Natural killer cell (primary cell): Measurements from ENCODE around the gene ANAPC16. TPM values are rescaled to one million over a fixed set of nuclear protein-coding genes. Genes with fewer than 3 reads are reported as not detected.
"Not testable (repeated sequence)": the region's sequence is repeated elsewhere in the genome, so short reads cannot be mapped to it uniquely, and the experiment has no call there.

Experiments
- ATAC-seq, 3 donors: fragments of 150-1000 bp in 2 of 3; fragments of 200-7000 bp in 1 of 3; cut with Tn5 transposase; 1 replicate in 1 of 3; 2 replicates in 2 of 3; pipeline ENCODE4 v1.10.0; 2021; ENCODE audit warnings: mild to moderate bottlenecking in 2 of 3, moderate library complexity in 2 of 3
- DNase-seq, 2 donors: peaks; one replicate each; pipeline versions ENCODE4 v3.0.0 to v3.0.0-alpha.2; 2013 to 2021; ENCODE audit warnings: mixed read lengths in 1 of 2
- H3K27ac ChIP-seq: one replicate; pipeline ENCODE4 v1.5.1; 2013; ENCODE audit warnings: mild to moderate bottlenecking, low read length
- H3K27me3 ChIP-seq: one replicate; pipeline ENCODE4 v1.6.1; 2013; ENCODE audit warnings: low read length; ENCODE audit not compliant: control insufficient read depth, insufficient read depth
- H3K36me3 ChIP-seq: one replicate; pipeline ENCODE4 v1.6.1; 2013; ENCODE audit warnings: low read length; ENCODE audit not compliant: control insufficient read depth, insufficient read depth
- H3K4me1 ChIP-seq: one replicate; pipeline ENCODE4 v1.6.1; 2013; ENCODE audit warnings: low read length; ENCODE audit not compliant: control insufficient read depth, insufficient read depth
- H3K4me3 ChIP-seq: one replicate; pipeline ENCODE4 v1.5.1; 2013; ENCODE audit warnings: low read length
- H3K9me3 ChIP-seq: one replicate; pipeline ENCODE4 v1.6.1; 2013; ENCODE audit warnings: low read length; ENCODE audit not compliant: control insufficient read depth, insufficient read depth
- H3K27ac Mint-ChIP-seq, 2 donors: one replicate each; pipeline ENCODE4 v1.8.0; 2022; ENCODE audit warnings: mild to moderate bottlenecking in 2 of 2, mixed read lengths in 2 of 2, moderate library complexity in 1 of 2
- H3K27me3 Mint-ChIP-seq, 2 donors: one replicate each; pipeline ENCODE4 v1.8.0; 2022; ENCODE audit warnings: low read depth in 2 of 2, mixed read lengths in 2 of 2
- H3K36me3 Mint-ChIP-seq: one replicate; pipeline ENCODE4 v1.8.0; 2022; ENCODE audit warnings: mixed read lengths
- H3K4me1 Mint-ChIP-seq, 2 donors: one replicate each; pipeline ENCODE4 v1.8.0; 2022; ENCODE audit warnings: mixed read lengths in 2 of 2
- H3K4me3 Mint-ChIP-seq: one replicate; pipeline ENCODE4 v1.8.0; 2022; ENCODE audit warnings: mild to moderate bottlenecking, moderate library complexity, mixed read lengths
- H3K9me3 Mint-ChIP-seq, 2 donors: one replicate each; pipeline ENCODE4 v1.8.0; 2022; ENCODE audit warnings: mixed read lengths in 2 of 2
- CTCF ChIP-seq: fragments of 200-600 bp; IDR thresholded peaks from one replicate; pipeline ENCODE4 v1.8.0; 2022; ENCODE audit warnings: antibody characterized with exemption
- WGBS: methylation state at CpG from one replicate; pipeline ENCODE4 v1.1.7; 2013; ENCODE audit warnings: missing lambda C conversion rate; ENCODE audit not compliant: insufficient coverage; 5-methylcytosine and 5-hydroxymethylcytosine counted together
- intact Hi-C: fragments of 100-400 bp; cut with micrococcal nuclease; formaldehyde crosslinking; loops from one replicate; pipeline ENCODE4 v1.14.2; 2022
- total RNA-seq, 4 donors: library from RNA; stranded (reverse); fragments of 120-200 nt in 1 of 4; gene quantifications; one replicate each; pipeline versions ENCODE4 v1.2.3 to v1.2.4, GENCODE V29; 2013 to 2022

Gene ANAPC16
- total RNA-seq, 3 donors from 2014 or later (not counting 1 experiment from before 2014, with no cell fraction given), result 70.9 to 77.0 (median 71.0) TPM

GRCh38 chr10:72248468-72249151, 32.8 kb downstream of the ANAPC16 start:
- H3K27ac ChIP-seq, result peak overlapping the region; percentile 88
- H3K9me3 Mint-ChIP-seq, result no peaks in the 10 kb centered on the region
- H3K27me3 Mint-ChIP-seq, result no peaks in the 10 kb centered on the region
- no peaks in the 10 kb centered on the region for H3K36me3 Mint-ChIP-seq
- peak overlapping the region; percentile 88 to 89 for H3K27ac Mint-ChIP-seq
- intact Hi-C loops, result loop anchor here (1.0 to 2.0 kb wide), 4 partner anchors 12 to 87 kb away; partner anchors contain the start of gene DDIT4
- H3K4me3 ChIP-seq, result peak overlapping the region; percentile 26
- WGBS, result 0% methylated on average over 10 of the region's 10 CpGs
- no peak for TF ChIP-seq CTCF
- H3K36me3 ChIP-seq, result no peaks in the 10 kb centered on the region
- H3K4me1 Mint-ChIP-seq, result peaks cover 69 to 87% of the 10 kb centered on the region in 2 donors
- peaks cover 97% of the 10 kb centered on the region for H3K4me1 ChIP-seq
- no peaks in the 10 kb centered on the region for H3K27me3 ChIP-seq
- ATAC-seq (peak; percentile 90 to 95 (median 94)), DNase-seq (peak; percentile 58 to 88)
- H3K4me3 Mint-ChIP-seq, result peak overlapping the region; percentile 88
- H3K9me3 ChIP-seq, result no peaks in the 10 kb centered on the region

GRCh38 chr10:72249176-72249862, 33.5 kb downstream of the ANAPC16 start:
- not testable (repeated sequence) for H3K9me3 Mint-ChIP-seq, H3K27me3 ChIP-seq, H3K27me3 Mint-ChIP-seq, H3K9me3 ChIP-seq, H3K36me3 ChIP-seq, DNase-seq, ATAC-seq, H3K36me3 Mint-ChIP-seq
- Histone ChIP-seq H3K4me1 (peaks cover 97% of the 10 kb centered on the region), H3K4me3 (peak overlapping the region; percentile 8), H3K27ac (peak overlapping the region; percentile 88)
- peaks cover 64 to 83% of the 10 kb centered on the region in 2 donors for H3K4me1 Mint-ChIP-seq
- peak overlapping the region; percentile 88 to 89 for H3K27ac Mint-ChIP-seq
- intact Hi-C loops, result loop anchor here (2.0 kb wide), 1 partner anchor 47 kb away; no protein-coding TSS in a partner anchor
- WGBS, result 66% methylated on average over 17 of the region's 17 CpGs
- peak overlapping the region; percentile 88 for H3K4me3 Mint-ChIP-seq

- no peak overlapping the region for H3K27ac ChIP-seq
- 92% methylated on average over 1 of the region's 1 CpG for WGBS
- Mint-ChIP-seq H3K4me3 (peak overlapping the region; percentile 72), H3K36me3 (no peaks in the 10 kb centered on the region), H3K4me1 (peaks cover 63 to 83% of the 10 kb centered on the region in 2 donors), H3K9me3 (no peaks in the 10 kb centered on the region), H3K27me3 (no peaks in the 10 kb centered on the region), H3K27ac (peak overlapping the region; percentile 66 to 76)
- H3K4me1 ChIP-seq, result peaks cover 97% of the 10 kb centered on the region
- ATAC-seq (no peak), DNase-seq (no peak)
- intact Hi-C loops, result no loop called here
- no peak for TF ChIP-seq CTCF
- H3K36me3 ChIP-seq, result no peaks in the 10 kb centered on the region
- H3K27me3 ChIP-seq, result no peaks in the 10 kb centered on the region
- no peaks in the 10 kb centered on the region for H3K9me3 ChIP-seq
- H3K4me3 ChIP-seq, result no peak overlapping the region
Observed at GRCh38 chr10:72250666-72251065, 34.9 kb downstream of the ANAPC16 start.

- DNase-seq, result no peak
Observed at GRCh38 chr10:72251635-72252034, 35.8 kb downstream of the ANAPC16 start.

More at GRCh38 chr10:72251635-72252034, 35.8 kb downstream of the ANAPC16 start:
- Mint-ChIP-seq H3K9me3 (no peaks in the 10 kb centered on the region), H3K36me3 (no peaks in the 10 kb centered on the region), H3K27ac (peak overlapping the region in 1 of 2 donors; percentile 40), H3K4me3 (peak overlapping the region; percentile 61), H3K4me1 (peaks cover 60 to 81% of the 10 kb centered on the region in 2 donors), H3K27me3 (no peaks in the 10 kb centered on the region)
- no peaks in the 10 kb centered on the region for H3K27me3 ChIP-seq
- ATAC-seq, result no peak
- 93% methylated on average over 3 of the region's 6 CpGs for WGBS
- no peak overlapping the region for H3K27ac ChIP-seq
- TF ChIP-seq CTCF, result no peak
- no peak overlapping the region for H3K4me3 ChIP-seq
- no peaks in the 10 kb centered on the region for H3K9me3 ChIP-seq
- peaks cover 98% of the 10 kb centered on the region for H3K4me1 ChIP-seq
- no peaks in the 10 kb centered on the region for H3K36me3 ChIP-seq
- intact Hi-C loops, result no loop called here
